MM.1S (cell line): ENCODE results near the gene SAMHD1.

Experiments
- EZH2 ChIP-seq: fragments of 300-600 bp; sonication (generic); optimal IDR thresholded peaks from 2 replicates; pipeline ENCODE3; 2017; ENCODE audit warnings: low read depth, mild to moderate bottlenecking, antibody characterized with exemption, low read length, mixed read lengths
- TF ChIP-seq, protein P1 (sequence below): fragments of 300-600 bp; sonication (generic); IDR thresholded peaks from 2 replicates; pipeline ENCODE4 v1.5.1; 2016; ENCODE audit warnings: antibody characterized with exemption, low read length, mixed read lengths

DNA sequence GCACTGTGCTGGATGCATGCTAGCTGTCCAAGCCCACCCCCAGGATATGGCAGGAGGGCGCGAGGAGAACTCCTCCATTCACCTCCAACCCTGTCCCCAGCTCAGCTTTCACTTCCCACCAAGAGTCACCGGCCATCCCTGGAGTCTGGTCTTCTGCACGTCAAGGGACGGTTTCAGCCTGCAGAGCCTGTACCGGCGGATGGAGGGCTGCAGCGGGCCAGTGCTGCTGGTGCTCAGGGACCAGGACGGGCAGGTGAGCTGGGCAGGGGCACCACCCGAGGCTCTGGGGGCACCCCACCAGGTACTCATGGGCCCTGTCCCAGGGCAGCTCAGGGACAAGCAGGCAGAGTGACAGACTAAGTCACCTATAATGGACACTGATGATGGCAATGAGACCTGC, 72.6 kb downstream of the SAMHD1 start:
- no peak for TF ChIP-seq EZH2
- TF ChIP-seq, protein P1, sequence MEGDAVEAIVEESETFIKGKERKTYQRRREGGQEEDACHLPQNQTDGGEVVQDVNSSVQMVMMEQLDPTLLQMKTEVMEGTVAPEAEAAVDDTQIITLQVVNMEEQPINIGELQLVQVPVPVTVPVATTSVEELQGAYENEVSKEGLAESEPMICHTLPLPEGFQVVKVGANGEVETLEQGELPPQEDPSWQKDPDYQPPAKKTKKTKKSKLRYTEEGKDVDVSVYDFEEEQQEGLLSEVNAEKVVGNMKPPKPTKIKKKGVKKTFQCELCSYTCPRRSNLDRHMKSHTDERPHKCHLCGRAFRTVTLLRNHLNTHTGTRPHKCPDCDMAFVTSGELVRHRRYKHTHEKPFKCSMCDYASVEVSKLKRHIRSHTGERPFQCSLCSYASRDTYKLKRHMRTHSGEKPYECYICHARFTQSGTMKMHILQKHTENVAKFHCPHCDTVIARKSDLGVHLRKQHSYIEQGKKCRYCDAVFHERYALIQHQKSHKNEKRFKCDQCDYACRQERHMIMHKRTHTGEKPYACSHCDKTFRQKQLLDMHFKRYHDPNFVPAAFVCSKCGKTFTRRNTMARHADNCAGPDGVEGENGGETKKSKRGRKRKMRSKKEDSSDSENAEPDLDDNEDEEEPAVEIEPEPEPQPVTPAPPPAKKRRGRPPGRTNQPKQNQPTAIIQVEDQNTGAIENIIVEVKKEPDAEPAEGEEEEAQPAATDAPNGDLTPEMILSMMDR = no peak
